ENCODE measurements around the gene SEC14L1.
"Not testable (repeated sequence)": the region's sequence is repeated elsewhere in the genome, so short reads cannot be mapped to it uniquely, and the experiment has no call there.

Gene SEC14L1

GRCh38 chr17:77142689-77143088, 1.9 kb downstream of the SEC14L1 start:
- DNase-seq, result no peak

- no peak for DNase-seq
Observed at GRCh38 chr17:77143306-77143705, 2.5 kb downstream of the SEC14L1 start.

GRCh38 chr17:77144227-77144626, 3.5 kb downstream of the SEC14L1 start:
- no peak for DNase-seq

GRCh38 chr17:77145224-77145611, 4.4 kb downstream of the SEC14L1 start:
- DNase-seq, result no peak

GRCh38 chr17:77145612-77146245, 5.0 kb downstream of the SEC14L1 start:
- DNase-seq, result no peak

GRCh38 chr17:77146246-77146632, 5.5 kb downstream of the SEC14L1 start:
- no peak for DNase-seq

- DNase-seq, result no peak
Observed at GRCh38 chr17:77146882-77147281, 6.1 kb downstream of the SEC14L1 start.

GRCh38 chr17:77147357-77147801, 6.6 kb downstream of the SEC14L1 start:
- DNase-seq, result no peak

- DNase-seq, result no peak
Observed at GRCh38 chr17:77148077-77148939, 7.5 kb downstream of the SEC14L1 start.

- DNase-seq, result no peak
Observed at GRCh38 chr17:77148940-77149510, 8.3 kb downstream of the SEC14L1 start.

GRCh38 chr17:77150196-77150595, 9.4 kb downstream of the SEC14L1 start:
- DNase-seq, result no peak

- no peak for DNase-seq
Observed at GRCh38 chr17:77151186-77151585, 10.4 kb downstream of the SEC14L1 start.

- DNase-seq, result not testable (repeated sequence)
Observed at GRCh38 chr17:77152056-77152455, 11.3 kb downstream of the SEC14L1 start.

GRCh38 chr17:77153472-77153871, 12.7 kb downstream of the SEC14L1 start:
- no peak for DNase-seq

GRCh38 chr17:77153999-77154586, 13.3 kb downstream of the SEC14L1 start:
- no peak for DNase-seq

GRCh38 chr17:77155125-77155524, 14.4 kb downstream of the SEC14L1 start:
- no peak for DNase-seq

- DNase-seq, result not testable (repeated sequence)
Observed at GRCh38 chr17:77157766-77158165, 17.0 kb downstream of the SEC14L1 start.

- DNase-seq, result no peak
Observed at GRCh38 chr17:77160091-77160874, 19.5 kb downstream of the SEC14L1 start.

GRCh38 chr17:77160875-77161530, 20.2 kb downstream of the SEC14L1 start:
- DNase-seq, result no peak

- no peak for DNase-seq
Observed at GRCh38 chr17:77161953-77162352, 21.2 kb downstream of the SEC14L1 start.

GRCh38 chr17:77163001-77163400, 22.2 kb downstream of the SEC14L1 start:
- no peak for DNase-seq

All from NCI-H187 (cell line).